ENCODE measurements around the gene YAP1.

GRCh38 chr11:102117472-102118113, 7.3 kb downstream of the YAP1 start:
- TF ChIP-seq POLR2AphosphoS5 (IDR thresholded peaks at IDR 0.05) (no peak), CTCF (IDR thresholded peaks at IDR 0.05; ENCODE audit: poor library complexity, severe bottlenecking) (no peak), RAD21 (conservative IDR thresholded peaks at IDR 0.05) (no peak)
